ENCODE data around the gene HPS4.
"Not testable (repeated sequence)": the region's sequence is repeated elsewhere in the genome, so short reads cannot be mapped to it uniquely, and the experiment has no call there.

Gene HPS4

GRCh38 chr22:26483439-26484359, at the start of gene HPS4, which contains the start of gene SRRD:
Gene HPS4 (minus strand): TSS chr22:26483783. CDS start chr22:26481762, 2,021 bp downstream.
Gene SRRD (plus strand): TSS chr22:26483877. CDS start chr22:26483891, 14 bp downstream.
- DNase-seq (ENCODE audit: low spot score): peak; percentile 94

- DNase-seq (ENCODE audit: low spot score): no peak
Observed at GRCh38 chr22:26529345-26529744, 45.8 kb upstream of the HPS4 start.

GRCh38 chr22:26528518-26528917, 44.9 kb upstream of the HPS4 start:
- not testable (repeated sequence) for DNase-seq (ENCODE audit: low spot score)

GRCh38 chr22:26527574-26528465, 44.2 kb upstream of the HPS4 start:
- no peak for DNase-seq (ENCODE audit: low spot score)

GRCh38 chr22:26527167-26527566, 43.6 kb upstream of the HPS4 start:
- DNase-seq (ENCODE audit: low spot score): no peak

- DNase-seq (ENCODE audit: low spot score): no peak
Observed at GRCh38 chr22:26525946-26526564, 42.5 kb upstream of the HPS4 start.

GRCh38 chr22:26524870-26525269, 41.3 kb upstream of the HPS4 start:
- no peak for DNase-seq (ENCODE audit: low spot score)

GRCh38 chr22:26522592-26522991, 39.0 kb upstream of the HPS4 start:
- no peak for DNase-seq (ENCODE audit: low spot score)

GRCh38 chr22:26522012-26522411, 38.4 kb upstream of the HPS4 start:
- DNase-seq (ENCODE audit: low spot score): no peak

GRCh38 chr22:26517429-26517828, 33.8 kb upstream of the HPS4 start:
- no peak for DNase-seq (ENCODE audit: low spot score)

GRCh38 chr22:26516503-26516902, 32.9 kb upstream of the HPS4 start:
- no peak for DNase-seq (ENCODE audit: low spot score)

GRCh38 chr22:26515931-26516330, 32.3 kb upstream of the HPS4 start:
- no peak for DNase-seq (ENCODE audit: low spot score)

GRCh38 chr22:26514419-26515161, 31.0 kb upstream of the HPS4 start:
- DNase-seq (ENCODE audit: low spot score): no peak

- no peak for DNase-seq (ENCODE audit: low spot score)
Observed at GRCh38 chr22:26513838-26514237, 30.3 kb upstream of the HPS4 start.

- peak; percentile 92 for DNase-seq (ENCODE audit: low spot score)
Observed at GRCh38 chr22:26512149-26512793, 28.7 kb upstream of the HPS4 start, which contains the start of gene TFIP11. Gene TFIP11 (minus strand): TSS chr22:26512473. CDS start chr22:26510272, 2,201 bp downstream.

- DNase-seq (ENCODE audit: low spot score): no peak
Observed at GRCh38 chr22:26508148-26508547, 24.6 kb upstream of the HPS4 start.

- DNase-seq (ENCODE audit: low spot score): no peak
Observed at GRCh38 chr22:26503758-26504157, 20.2 kb upstream of the HPS4 start.

GRCh38 chr22:26502688-26503561, 19.3 kb upstream of the HPS4 start:
- DNase-seq (ENCODE audit: low spot score): peak; percentile 79

- no peak for DNase-seq (ENCODE audit: low spot score)
Observed at GRCh38 chr22:26501996-26502395, 18.4 kb upstream of the HPS4 start.

- no peak for DNase-seq (ENCODE audit: low spot score)
Observed at GRCh38 chr22:26499188-26499703, 15.7 kb upstream of the HPS4 start.

Data from germinal center (tissue), 1 donor.